Midbrain (tissue), 1 donor: Measurements from ENCODE around the gene ITIH2.
"Not testable (repeated sequence)": the region's sequence is repeated elsewhere in the genome, so short reads cannot be mapped to it uniquely, and the experiment has no call there.

ENCODE experiments used
- DNase-seq: peaks from one replicate; lab custom pipeline; 2025; lab: John Stamatoyannopoulos, UW

ITIH2 gene

GRCh38 chr10:7703140-7703539 is at the start of gene ITIH2:
ITIH2 (plus strand) TSS chr10:7703316; CDS start chr10:7703435, 119 bp downstream.
- no peak for DNase-seq

GRCh38 chr10:7657079-7657478 is 46.0 kb upstream of the ITIH2 start:
- DNase-seq, result not testable (repeated sequence)

GRCh38 chr10:7657552-7657951 is 45.6 kb upstream of the ITIH2 start:
- DNase-seq, result no peak

- DNase-seq, result no peak
Observed at GRCh38 chr10:7659560-7659959, 43.6 kb upstream of the ITIH2 start.

GRCh38 chr10:7662522-7662921 is 40.6 kb upstream of the ITIH2 start:
- DNase-seq, result no peak

- no peak for DNase-seq
Observed at GRCh38 chr10:7664707-7665106, 38.4 kb upstream of the ITIH2 start.

GRCh38 chr10:7665767-7666166 is 37.3 kb upstream of the ITIH2 start:
- DNase-seq, result no peak

GRCh38 chr10:7666253-7667023 is 36.7 kb upstream of the ITIH2 start, which contains the start of gene ITIH5:
ITIH5 (minus strand) TSS chr10:7666966; CDS start chr10:7666892, 74 bp downstream.
- no peak for DNase-seq

- DNase-seq, result no peak
Observed at GRCh38 chr10:7667262-7668141, 35.6 kb upstream of the ITIH2 start.

GRCh38 chr10:7670157-7670556 is 33.0 kb upstream of the ITIH2 start:
- no peak for DNase-seq

GRCh38 chr10:7672341-7673134 is 30.6 kb upstream of the ITIH2 start:
- no peak for DNase-seq

- no peak for DNase-seq
Observed at GRCh38 chr10:7679256-7679655, 23.9 kb upstream of the ITIH2 start.

- DNase-seq, result not testable (repeated sequence)
Observed at GRCh38 chr10:7680078-7680477, 23.0 kb upstream of the ITIH2 start.

- no peak for DNase-seq
Observed at GRCh38 chr10:7686351-7687171, 16.6 kb upstream of the ITIH2 start.

GRCh38 chr10:7687228-7687907 is 15.7 kb upstream of the ITIH2 start:
- peak; percentile 89 for DNase-seq

- no peak for DNase-seq
Observed at GRCh38 chr10:7689591-7689990, 13.5 kb upstream of the ITIH2 start.

- DNase-seq, result not testable (repeated sequence)
Observed at GRCh38 chr10:7690885-7691597, 12.1 kb upstream of the ITIH2 start.

GRCh38 chr10:7692368-7692767 is 10.7 kb upstream of the ITIH2 start:
- not testable (repeated sequence) for DNase-seq

- not testable (repeated sequence) for DNase-seq
Observed at GRCh38 chr10:7693194-7693593, 9.9 kb upstream of the ITIH2 start.

GRCh38 chr10:7696545-7696944 is 6.6 kb upstream of the ITIH2 start:
- DNase-seq, result no peak
